Thyroid gland (tissue), 4 donors: ENCODE measurements around the gene LMO1. TPM values are rescaled to one million over a fixed set of nuclear protein-coding genes. Genes with fewer than 3 reads are reported as not detected.

Experiments
- DNase-seq, 2 donors: peaks; one replicate each; pipeline ENCODE4 v3.0.0-alpha.2; 2019
- H3K27ac ChIP-seq, 3 donors: fragments of 200-600 bp; sonication (generic); 1 replicate in 2 of 3; 2 replicates in 1 of 3; pipeline ENCODE4 v1.5.1; 2016 to 2019; ENCODE audit warnings: mild to moderate bottlenecking in 1 of 3, moderate library complexity in 1 of 3
- H3K27me3 ChIP-seq: fragments of 200-600 bp; sonication (generic); one replicate; pipeline ENCODE4 v1.5.1; 2019
- H3K36me3 ChIP-seq, 2 donors: fragments of 200-600 bp; sonication (generic); one replicate each; pipeline ENCODE4 v1.5.1; 2016 to 2019
- H3K4me1 ChIP-seq, 2 donors: fragments of 200-600 bp; sonication (generic); one replicate each; pipeline ENCODE4 v1.5.1; 2017 to 2019
- H3K4me3 ChIP-seq, 3 donors: fragments of 200-600 bp; sonication (generic); replicated peaks in 1 of 3; 1 replicate in 2 of 3; 2 replicates in 1 of 3; pipeline ENCODE4 v1.5.1; 2016; ENCODE audit warnings: mild to moderate bottlenecking in 1 of 3
- H3K9me3 ChIP-seq: fragments of 200-600 bp; sonication (generic); one replicate; pipeline ENCODE4 v1.5.1; 2017
- POLR2A ChIP-seq, 2 donors: fragments of 450-650 bp; IDR thresholded peaks; one replicate each; pipeline ENCODE4 v1.6.1; 2017; ENCODE audit warnings: antibody characterized with exemption in 2 of 2, mild to moderate bottlenecking in 2 of 2, moderate library complexity in 1 of 2
- WGBS, 2 donors: methylation state at CpG; one replicate each; pipeline ENCODE4 v1.1.5; 2017; 5-methylcytosine and 5-hydroxymethylcytosine counted together
- intact Hi-C: fragments of 100-400 bp; cut with DNase I; formaldehyde crosslinking; loops from one replicate; pipeline ENCODE4 v1.15.1; 2023
- total RNA-seq, 4 donors: library from RNA; depleted of rRNA; stranded (reverse); fragments of >200 nt; gene quantifications; one replicate each; pipeline ENCODE4 v1.2.3, GENCODE V29; 2016
- TF ChIP-seq, protein P1 (sequence below), 6 experiments: fragments of 200-600 bp in 3 of 6; fragments of 450-650 bp in 3 of 6; sonication (generic) in 3 of 6; IDR thresholded peaks; one replicate each; pipeline ENCODE4 v1.5.1; 2016 to 2019; ENCODE audit warnings: antibody characterized with exemption in 6 of 6, mild to moderate bottlenecking in 2 of 6, inconsistent platforms in 1 of 6, moderate library complexity in 1 of 6

Gene LMO1
- total RNA-seq, 4 donors from 2014 or later: 0.59 TPM; not detected in 3

DNA sequence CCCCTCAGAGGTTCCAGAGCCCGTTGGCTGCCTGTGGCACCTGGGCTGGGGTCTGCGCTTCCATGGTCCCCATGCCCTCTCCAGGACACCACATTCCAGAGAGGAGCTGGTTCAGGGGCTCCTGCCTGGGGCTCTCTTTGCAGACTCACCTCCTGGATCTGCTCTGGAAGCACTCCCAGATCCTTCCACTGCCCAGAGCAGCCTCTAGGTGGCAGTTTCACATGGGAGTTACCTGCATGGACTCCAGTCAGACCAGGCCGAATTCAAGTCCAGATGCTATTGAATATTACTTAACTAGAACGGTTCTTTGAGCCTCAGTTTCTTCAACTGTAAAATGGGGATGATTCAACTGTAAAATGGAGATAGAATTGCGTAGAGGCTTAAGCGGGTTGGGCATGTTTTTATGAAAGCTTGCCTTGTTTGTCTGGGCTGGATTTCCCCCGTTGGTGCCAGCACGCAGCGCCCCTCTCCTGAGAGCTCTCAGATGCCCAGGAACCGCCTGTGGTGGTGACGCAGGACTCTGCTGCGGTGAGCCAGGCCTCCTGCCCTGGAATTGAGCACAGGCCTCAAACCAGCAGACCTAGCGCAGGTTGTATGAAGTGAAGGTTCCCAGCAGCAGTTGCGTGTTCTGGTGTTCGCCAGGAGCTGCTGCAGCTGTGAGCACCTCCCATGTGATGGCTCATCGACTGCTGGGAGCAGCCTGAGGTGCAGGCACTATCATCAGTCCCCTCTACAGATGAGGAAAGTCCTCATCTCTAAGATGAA is 44.2 kb downstream of the LMO1 start:
- H3K9me3 ChIP-seq: no peaks in the 10 kb centered on the region
- H3K27me3 ChIP-seq: no peaks in the 10 kb centered on the region
- H3K36me3 ChIP-seq: no peaks in the 10 kb centered on the region
- TF ChIP-seq, protein P1, sequence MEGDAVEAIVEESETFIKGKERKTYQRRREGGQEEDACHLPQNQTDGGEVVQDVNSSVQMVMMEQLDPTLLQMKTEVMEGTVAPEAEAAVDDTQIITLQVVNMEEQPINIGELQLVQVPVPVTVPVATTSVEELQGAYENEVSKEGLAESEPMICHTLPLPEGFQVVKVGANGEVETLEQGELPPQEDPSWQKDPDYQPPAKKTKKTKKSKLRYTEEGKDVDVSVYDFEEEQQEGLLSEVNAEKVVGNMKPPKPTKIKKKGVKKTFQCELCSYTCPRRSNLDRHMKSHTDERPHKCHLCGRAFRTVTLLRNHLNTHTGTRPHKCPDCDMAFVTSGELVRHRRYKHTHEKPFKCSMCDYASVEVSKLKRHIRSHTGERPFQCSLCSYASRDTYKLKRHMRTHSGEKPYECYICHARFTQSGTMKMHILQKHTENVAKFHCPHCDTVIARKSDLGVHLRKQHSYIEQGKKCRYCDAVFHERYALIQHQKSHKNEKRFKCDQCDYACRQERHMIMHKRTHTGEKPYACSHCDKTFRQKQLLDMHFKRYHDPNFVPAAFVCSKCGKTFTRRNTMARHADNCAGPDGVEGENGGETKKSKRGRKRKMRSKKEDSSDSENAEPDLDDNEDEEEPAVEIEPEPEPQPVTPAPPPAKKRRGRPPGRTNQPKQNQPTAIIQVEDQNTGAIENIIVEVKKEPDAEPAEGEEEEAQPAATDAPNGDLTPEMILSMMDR (IDR thresholded peaks at IDR 0.05): peak in 5 of 6 experiments; percentile 20 to 66 (median 52)
- no peak for TF ChIP-seq POLR2A (IDR thresholded peaks at IDR 0.05)
- WGBS, 2 donors: 73 to 84% methylated on average over 13 to 14 of the region's 16 CpGs
- intact Hi-C loops: no loop called here
- H3K27ac ChIP-seq: no peak overlapping the region
- DNase-seq: peak; percentile 43 to 61
- H3K4me3 ChIP-seq: no peak overlapping the region
- H3K4me1 ChIP-seq: no peaks in the 10 kb centered on the region

DNA sequence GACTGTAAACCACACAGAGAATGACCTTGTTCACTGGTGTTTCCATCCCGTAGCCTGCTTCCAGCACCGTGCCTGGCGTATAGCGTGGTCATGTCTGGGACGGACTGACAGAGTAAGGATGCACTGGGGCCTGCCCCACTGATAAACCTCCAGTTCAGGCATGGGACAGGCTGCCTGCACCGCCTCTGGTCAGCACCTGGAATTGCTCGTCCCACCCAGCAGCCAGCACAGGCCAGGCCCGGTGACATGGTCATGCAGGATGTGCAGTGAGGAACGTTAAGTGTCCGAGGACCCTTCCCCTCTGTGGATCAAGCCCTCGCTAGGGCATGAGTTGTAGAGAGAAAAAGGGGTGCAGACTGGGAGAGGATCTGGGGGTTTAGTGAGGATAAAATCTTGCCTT is 44.8 kb downstream of the LMO1 start:
- intact Hi-C loops: no loop called here
- H3K27ac ChIP-seq: no peak overlapping the region
- DNase-seq: no peak
- no peaks in the 10 kb centered on the region for H3K36me3 ChIP-seq
- H3K27me3 ChIP-seq: no peaks in the 10 kb centered on the region
- H3K9me3 ChIP-seq: no peaks in the 10 kb centered on the region
- no peak overlapping the region for H3K4me3 ChIP-seq
- TF ChIP-seq, protein P1 (IDR thresholded peaks at IDR 0.05): no peak
- TF ChIP-seq POLR2A (IDR thresholded peaks at IDR 0.05): no peak
- WGBS, 2 donors: 88 to 89% methylated on average over 9 to 11 of the region's 11 CpGs
- no peaks in the 10 kb centered on the region for H3K4me1 ChIP-seq

DNA sequence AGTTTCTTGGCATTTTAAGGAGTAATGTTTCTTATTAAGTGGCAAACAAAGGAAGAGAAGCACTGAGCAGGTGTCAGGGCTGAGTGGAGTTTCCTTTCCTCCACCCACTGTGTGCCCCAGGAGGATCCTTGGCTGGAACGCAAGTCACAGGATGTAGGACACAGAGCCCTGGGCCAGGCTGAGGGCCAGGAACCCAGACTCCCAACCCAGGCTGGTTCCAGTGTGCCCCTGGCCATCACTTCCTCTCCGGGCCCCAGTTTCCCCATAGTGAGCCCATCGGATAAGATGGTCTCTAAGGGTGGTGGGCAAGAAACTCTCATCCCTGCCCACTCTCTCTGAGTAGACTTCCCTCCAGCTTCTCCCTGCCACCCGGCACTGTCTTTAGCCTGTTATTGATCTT is 45.3 kb downstream of the LMO1 start:
- Histone ChIP-seq H3K27me3 (no peaks in the 10 kb centered on the region), H3K9me3 (no peaks in the 10 kb centered on the region), H3K4me3 (no peak overlapping the region), H3K4me1 (no peaks in the 10 kb centered on the region), H3K27ac (no peak overlapping the region), H3K36me3 (no peaks in the 10 kb centered on the region)
- no peak for DNase-seq
- no peak for TF ChIP-seq POLR2A (IDR thresholded peaks at IDR 0.05)
- WGBS, 2 donors: 86 to 96% methylated on average over 3 to 4 of the region's 4 CpGs
- intact Hi-C loops: no loop called here

DNA sequence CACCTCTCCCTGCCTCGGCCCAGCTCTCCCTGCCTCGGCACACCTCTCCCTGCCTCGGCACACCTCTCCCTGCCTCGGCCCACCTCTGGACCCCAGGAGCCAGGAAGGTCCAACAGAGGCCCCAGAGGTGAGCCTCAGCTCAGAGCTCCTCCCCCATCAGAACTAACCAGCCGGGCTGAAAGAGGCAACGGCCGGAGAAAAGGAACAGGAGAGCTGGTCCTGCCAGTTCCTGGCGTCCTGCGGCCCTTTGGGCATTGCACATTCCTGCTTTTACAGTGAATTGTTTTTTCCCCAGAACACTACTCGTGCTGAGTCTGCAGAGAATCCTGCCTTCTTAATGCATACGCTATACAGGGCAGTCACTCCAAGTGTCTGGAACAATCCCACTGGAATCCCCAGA is 45.8 kb downstream of the LMO1 start:
- no peaks in the 10 kb centered on the region for H3K9me3 ChIP-seq
- H3K27ac ChIP-seq: no peak overlapping the region
- intact Hi-C loops: no loop called here
- no peaks in the 10 kb centered on the region for H3K36me3 ChIP-seq
- TF ChIP-seq POLR2A (IDR thresholded peaks at IDR 0.05): no peak
- TF ChIP-seq, protein P1 (IDR thresholded peaks at IDR 0.05): no peak
- H3K4me1 ChIP-seq: no peaks in the 10 kb centered on the region
- DNase-seq: no peak
- 44 to 45% methylated on average over 9 to 11 of the region's 11 CpGs for WGBS, 2 donors
- H3K27me3 ChIP-seq: no peaks in the 10 kb centered on the region
- H3K4me3 ChIP-seq: no peak overlapping the region

DNA sequence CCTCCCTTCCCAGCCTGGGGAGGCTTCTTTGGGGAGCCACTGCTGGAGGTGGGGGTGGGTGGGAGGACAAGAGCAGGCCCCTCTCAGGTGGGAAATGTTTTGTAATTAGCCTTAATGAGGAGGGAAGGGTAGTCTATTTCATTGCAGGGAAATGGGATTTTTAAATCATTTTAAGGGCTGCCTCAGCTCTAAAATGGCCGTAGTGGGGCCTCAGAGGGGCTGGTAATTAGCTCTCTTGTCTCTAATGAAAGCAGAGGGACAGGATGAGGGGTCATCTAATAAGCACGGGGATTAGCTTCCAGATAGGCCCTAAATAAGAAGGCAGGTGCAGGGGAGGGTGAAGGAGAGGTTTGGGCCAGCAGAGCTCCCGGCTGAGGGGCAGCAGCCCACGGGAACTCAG is 46.5 kb downstream of the LMO1 start:
- H3K9me3 ChIP-seq: no peaks in the 10 kb centered on the region
- no peak overlapping the region for H3K27ac ChIP-seq
- no peaks in the 10 kb centered on the region for H3K4me1 ChIP-seq
- no peaks in the 10 kb centered on the region for H3K36me3 ChIP-seq
- no peak for TF ChIP-seq POLR2A (IDR thresholded peaks at IDR 0.05)
- 88 to 89% methylated on average over 4 of the region's 4 CpGs for WGBS, 2 donors
- intact Hi-C loops: no loop called here
- DNase-seq: no peak
- no peaks in the 10 kb centered on the region for H3K27me3 ChIP-seq
- H3K4me3 ChIP-seq: no peak overlapping the region

DNA sequence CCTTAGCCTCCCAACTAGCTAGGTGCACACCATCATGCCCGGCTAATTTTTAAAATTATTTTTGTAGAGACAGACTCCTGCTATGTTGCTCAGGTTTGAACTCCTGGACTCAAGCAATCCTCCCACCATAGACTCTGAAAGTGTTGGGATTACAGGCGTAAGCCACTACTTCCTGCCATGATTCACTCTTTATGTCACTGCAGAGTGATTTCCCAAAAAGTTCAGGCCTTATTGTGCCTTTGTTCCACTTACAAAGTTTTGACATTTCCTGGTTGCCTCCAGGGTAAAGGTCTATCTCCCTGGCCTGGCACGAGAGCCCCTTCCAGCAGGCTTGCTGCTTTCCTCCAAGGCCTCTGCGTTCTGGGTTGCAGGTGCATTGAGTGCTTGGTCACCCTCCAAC is 50.3 kb downstream of the LMO1 start:
- WGBS, 2 donors: 86% methylated on average over 4 of the region's 4 CpGs
- H3K9me3 ChIP-seq: no peaks in the 10 kb centered on the region
- H3K36me3 ChIP-seq: no peaks in the 10 kb centered on the region
- no peaks in the 10 kb centered on the region for H3K4me1 ChIP-seq
- H3K4me3 ChIP-seq: no peak overlapping the region
- no peaks in the 10 kb centered on the region for H3K27me3 ChIP-seq
- DNase-seq: no peak
- intact Hi-C loops: no loop called here
- H3K27ac ChIP-seq: no peak overlapping the region
- TF ChIP-seq, protein P1 (IDR thresholded peaks at IDR 0.05): no peak
- no peak for TF ChIP-seq POLR2A (IDR thresholded peaks at IDR 0.05)
